ENCODE results near the gene OCLN. TPM values are rescaled to one million over a fixed set of nuclear protein-coding genes. Genes with fewer than 3 reads are reported as not detected.
"Not testable (repeated sequence)": the region's sequence is repeated elsewhere in the genome, so short reads cannot be mapped to it uniquely, and the experiment has no call there.

OCLN gene
- total RNA-seq, 2 experiments from 2014 or later = 5.5 to 6.8 TPM

DNA sequence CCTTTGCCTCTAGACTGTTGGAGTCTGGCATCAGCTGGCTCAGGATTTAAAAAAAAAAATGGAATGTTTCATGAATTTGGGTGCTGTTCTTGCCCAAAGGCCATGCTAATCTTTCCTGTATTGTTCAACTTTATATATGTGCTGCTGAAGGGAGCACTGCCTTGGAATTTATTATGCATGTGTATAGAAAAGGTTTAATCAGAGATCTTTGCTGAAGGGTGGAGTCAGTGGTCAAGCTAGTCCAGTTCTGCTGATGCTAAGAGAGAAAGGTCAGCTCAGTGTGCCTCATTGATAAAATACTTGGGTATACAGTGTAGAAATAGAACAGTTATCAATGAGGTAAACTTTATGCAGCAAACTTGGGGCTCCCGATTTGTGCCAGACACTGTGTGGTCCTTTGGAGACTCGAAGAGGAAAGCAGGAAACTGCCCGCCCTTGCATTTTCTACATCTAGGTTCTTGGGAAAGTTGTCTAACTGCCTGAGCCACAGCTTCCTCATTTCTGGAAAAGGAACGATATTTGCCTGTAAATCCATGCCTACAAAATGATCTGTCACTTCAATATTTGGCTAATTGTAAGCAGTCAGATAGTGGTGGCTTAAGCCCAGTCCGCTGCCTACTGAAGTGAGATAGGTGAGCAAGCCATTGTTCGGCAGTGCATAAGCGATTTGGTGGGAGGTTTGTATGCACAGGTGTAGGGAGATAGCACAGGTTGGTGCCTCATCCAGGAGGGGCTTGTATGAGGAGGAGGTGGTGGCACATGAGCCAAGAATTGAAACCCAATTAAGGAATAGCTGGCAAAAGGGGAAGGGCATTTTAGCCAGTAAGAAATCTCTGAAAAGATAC lies 38.2 kb downstream of the OCLN start:
- no peaks in the 10 kb centered on the region for H3K9me3 Mint-ChIP-seq
- H3K27me3 Mint-ChIP-seq = peaks cover 25% of the 10 kb centered on the region
- intact Hi-C loops (cut with DNase I, micrococcal nuclease) = no loop called here
- H3K36me3 Mint-ChIP-seq (ENCODE audit: low read depth) = no peaks in the 10 kb centered on the region
- Histone ChIP-seq H3K27ac (ENCODE audit: low read depth in 1 of 2, low read length in 2 of 2) (no peak overlapping the region), H3K36me3 (ENCODE audit: insufficient read depth, low read length) (no peaks in the 10 kb centered on the region), H3K4me1 (ENCODE audit: insufficient read depth, low read length) (no peaks in the 10 kb centered on the region), H3K4me3 (ENCODE audit: low read length) (no peak overlapping the region), H3K9me3 (ENCODE audit: control insufficient read depth in 1 of 2, insufficient read depth in 1 of 2, low read length in 2 of 2) (no peaks in the 10 kb centered on the region), H3K27me3 (ENCODE audit: control insufficient read depth in 1 of 2, insufficient read depth in 2 of 2, low read length in 2 of 2) (no peaks in the 10 kb centered on the region)
- ChIA-PET POLR2A (no interaction called here), CTCF (no interaction called here)
- H3K4me1 Mint-ChIP-seq (ENCODE audit: low read depth) = no peaks in the 10 kb centered on the region
- ATAC-seq (ENCODE audit: poor library complexity) = no peak
- no peak for DNase-seq
- TF ChIP-seq, protein P1, sequence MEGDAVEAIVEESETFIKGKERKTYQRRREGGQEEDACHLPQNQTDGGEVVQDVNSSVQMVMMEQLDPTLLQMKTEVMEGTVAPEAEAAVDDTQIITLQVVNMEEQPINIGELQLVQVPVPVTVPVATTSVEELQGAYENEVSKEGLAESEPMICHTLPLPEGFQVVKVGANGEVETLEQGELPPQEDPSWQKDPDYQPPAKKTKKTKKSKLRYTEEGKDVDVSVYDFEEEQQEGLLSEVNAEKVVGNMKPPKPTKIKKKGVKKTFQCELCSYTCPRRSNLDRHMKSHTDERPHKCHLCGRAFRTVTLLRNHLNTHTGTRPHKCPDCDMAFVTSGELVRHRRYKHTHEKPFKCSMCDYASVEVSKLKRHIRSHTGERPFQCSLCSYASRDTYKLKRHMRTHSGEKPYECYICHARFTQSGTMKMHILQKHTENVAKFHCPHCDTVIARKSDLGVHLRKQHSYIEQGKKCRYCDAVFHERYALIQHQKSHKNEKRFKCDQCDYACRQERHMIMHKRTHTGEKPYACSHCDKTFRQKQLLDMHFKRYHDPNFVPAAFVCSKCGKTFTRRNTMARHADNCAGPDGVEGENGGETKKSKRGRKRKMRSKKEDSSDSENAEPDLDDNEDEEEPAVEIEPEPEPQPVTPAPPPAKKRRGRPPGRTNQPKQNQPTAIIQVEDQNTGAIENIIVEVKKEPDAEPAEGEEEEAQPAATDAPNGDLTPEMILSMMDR (IDR thresholded peaks at IDR 0.05) = no peak
- no peak overlapping the region for H3K4me3 Mint-ChIP-seq
- no peak overlapping the region for H3K27ac Mint-ChIP-seq

DNA sequence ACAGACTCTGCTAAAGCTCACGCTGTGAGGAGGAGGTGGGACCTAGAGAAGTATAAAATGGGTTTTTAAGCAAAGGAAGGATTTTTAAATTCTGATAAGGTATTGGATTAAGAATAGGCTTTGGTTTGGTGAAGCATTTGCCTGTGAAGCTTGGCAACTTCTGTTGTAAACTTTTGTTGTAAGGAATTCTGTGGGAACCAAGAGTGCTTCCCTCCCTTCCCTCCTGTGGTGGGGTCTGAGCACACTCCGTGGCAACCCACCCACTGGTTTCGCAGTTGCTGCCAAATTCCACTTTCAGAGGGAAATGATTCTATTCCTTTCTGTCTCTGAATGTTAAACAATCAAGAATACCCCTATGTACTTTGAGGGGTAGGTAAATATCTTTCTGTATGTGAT lies 38.8 kb downstream of the OCLN start:
- no peaks in the 10 kb centered on the region for H3K4me1 ChIP-seq (ENCODE audit: insufficient read depth, low read length)
- ChIA-PET POLR2A (no interaction called here), CTCF (no interaction called here)
- H3K9me3 ChIP-seq (ENCODE audit: control insufficient read depth in 1 of 2, insufficient read depth in 1 of 2, low read length in 2 of 2) = no peaks in the 10 kb centered on the region
- TF ChIP-seq, protein P1 (IDR thresholded peaks at IDR 0.05) = no peak
- H3K9me3 Mint-ChIP-seq = no peaks in the 10 kb centered on the region
- H3K4me3 Mint-ChIP-seq = no peak overlapping the region
- no peaks in the 10 kb centered on the region for H3K27me3 ChIP-seq (ENCODE audit: control insufficient read depth in 1 of 2, insufficient read depth in 2 of 2, low read length in 2 of 2)
- no peak overlapping the region for H3K27ac ChIP-seq (ENCODE audit: low read depth in 1 of 2, low read length in 2 of 2)
- DNase-seq (no peak), ATAC-seq (ENCODE audit: poor library complexity) (no peak)
- intact Hi-C loops (cut with DNase I, micrococcal nuclease) = no loop called here
- no peaks in the 10 kb centered on the region for H3K36me3 ChIP-seq (ENCODE audit: insufficient read depth, low read length)
- H3K4me3 ChIP-seq (ENCODE audit: low read length) = no peak overlapping the region
- no peaks in the 10 kb centered on the region for H3K36me3 Mint-ChIP-seq (ENCODE audit: low read depth)
- no peaks in the 10 kb centered on the region for H3K4me1 Mint-ChIP-seq (ENCODE audit: low read depth)
- H3K27ac Mint-ChIP-seq = no peak overlapping the region
- peaks cover 25% of the 10 kb centered on the region for H3K27me3 Mint-ChIP-seq

DNA sequence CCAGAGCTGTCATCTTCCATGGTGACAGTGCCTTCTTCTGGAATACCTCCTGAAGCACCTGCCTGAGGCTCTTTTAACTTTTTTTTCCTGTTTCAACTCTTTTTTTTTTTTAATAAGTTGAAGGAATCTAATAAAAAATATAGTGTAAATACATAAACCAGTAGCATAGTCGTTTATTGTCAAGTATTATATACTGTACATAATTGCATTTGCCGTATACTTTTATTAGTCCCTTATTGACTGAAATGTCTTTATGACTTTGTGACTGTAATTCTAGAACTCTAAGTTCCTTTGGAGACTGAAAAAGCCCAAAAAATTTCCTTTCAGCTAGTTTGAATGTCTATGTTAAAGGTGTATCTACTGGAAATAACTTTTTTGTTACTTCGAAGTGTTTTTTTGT lies 45.3 kb downstream of the OCLN start:
- H3K36me3 ChIP-seq (ENCODE audit: insufficient read depth, low read length); intact Hi-C loops (cut with DNase I, micrococcal nuclease); POLR2A ChIA-PET; H3K9me3 ChIP-seq (ENCODE audit: control insufficient read depth in 1 of 2, insufficient read depth in 1 of 2, low read length in 2 of 2); H3K4me1 Mint-ChIP-seq (ENCODE audit: low read depth); ATAC-seq (ENCODE audit: poor library complexity); H3K27me3 Mint-ChIP-seq; H3K27ac Mint-ChIP-seq; H3K9me3 Mint-ChIP-seq; H3K36me3 Mint-ChIP-seq (ENCODE audit: low read depth); H3K4me3 Mint-ChIP-seq; H3K27me3 ChIP-seq (ENCODE audit: control insufficient read depth in 1 of 2, insufficient read depth in 2 of 2, low read length in 2 of 2); CTCF ChIA-PET; H3K4me1 ChIP-seq (ENCODE audit: insufficient read depth, low read length); DNase-seq; H3K27ac ChIP-seq (ENCODE audit: low read depth in 1 of 2, low read length in 2 of 2); H3K4me3 ChIP-seq (ENCODE audit: low read length): not testable (repeated sequence)

DNA sequence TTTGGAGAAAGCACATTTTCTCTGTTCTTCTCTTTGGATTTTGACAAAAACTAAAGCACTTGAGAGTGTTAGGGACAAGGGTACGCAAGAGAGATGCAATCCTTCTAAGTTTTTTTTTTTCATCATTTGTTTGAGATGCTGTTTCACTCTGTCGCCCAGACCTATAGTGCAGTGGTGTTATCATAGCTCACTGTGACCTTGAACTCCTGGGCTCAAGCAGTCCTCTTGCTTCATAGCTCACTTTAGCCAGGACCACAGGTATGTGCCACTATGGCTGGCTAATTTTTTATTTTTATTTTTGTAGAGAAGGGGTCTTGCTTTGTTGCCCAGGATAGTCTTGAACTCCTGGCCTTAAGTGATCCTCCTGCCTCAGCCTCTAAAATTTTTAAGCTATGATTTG lies 46.1 kb downstream of the OCLN start:
- CTCF ChIA-PET; POLR2A ChIA-PET; H3K4me1 ChIP-seq (ENCODE audit: insufficient read depth, low read length); H3K27ac Mint-ChIP-seq; H3K4me1 Mint-ChIP-seq (ENCODE audit: low read depth); ATAC-seq (ENCODE audit: poor library complexity); H3K27me3 ChIP-seq (ENCODE audit: control insufficient read depth in 1 of 2, insufficient read depth in 2 of 2, low read length in 2 of 2); H3K36me3 Mint-ChIP-seq (ENCODE audit: low read depth); H3K36me3 ChIP-seq (ENCODE audit: insufficient read depth, low read length); H3K4me3 Mint-ChIP-seq; H3K27me3 Mint-ChIP-seq; intact Hi-C loops (cut with DNase I, micrococcal nuclease); H3K9me3 Mint-ChIP-seq; H3K4me3 ChIP-seq (ENCODE audit: low read length); DNase-seq; H3K27ac ChIP-seq (ENCODE audit: low read depth in 1 of 2, low read length in 2 of 2); H3K9me3 ChIP-seq (ENCODE audit: control insufficient read depth in 1 of 2, insufficient read depth in 1 of 2, low read length in 2 of 2): not testable (repeated sequence)

DNA sequence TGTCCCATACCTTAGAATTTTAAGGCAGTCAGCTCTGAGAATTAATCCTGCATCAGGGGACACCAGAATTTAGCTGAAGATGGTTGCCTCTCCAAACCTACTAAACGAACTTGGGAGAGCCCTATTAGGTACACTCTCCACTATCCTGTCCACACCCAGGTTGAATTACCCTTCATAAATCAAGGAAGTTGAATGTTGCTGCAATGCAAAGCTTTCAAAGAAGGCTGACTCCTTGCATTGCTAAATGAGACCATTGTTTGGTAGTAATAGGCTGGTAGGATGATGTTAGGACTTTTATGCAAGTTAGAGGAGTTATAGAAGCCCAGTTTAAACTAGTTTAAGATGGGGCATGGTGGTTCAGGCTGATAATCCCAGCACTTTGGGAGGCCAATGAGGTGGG lies 48.8 kb downstream of the OCLN start:
- CTCF ChIA-PET; DNase-seq; H3K4me1 ChIP-seq (ENCODE audit: insufficient read depth, low read length); H3K36me3 ChIP-seq (ENCODE audit: insufficient read depth, low read length); H3K27me3 Mint-ChIP-seq; H3K9me3 ChIP-seq (ENCODE audit: control insufficient read depth in 1 of 2, insufficient read depth in 1 of 2, low read length in 2 of 2); intact Hi-C loops (cut with DNase I, micrococcal nuclease); H3K27ac ChIP-seq (ENCODE audit: low read depth in 1 of 2, low read length in 2 of 2); H3K4me3 ChIP-seq (ENCODE audit: low read length); H3K4me3 Mint-ChIP-seq; ATAC-seq (ENCODE audit: poor library complexity); POLR2A ChIA-PET; H3K9me3 Mint-ChIP-seq; H3K36me3 Mint-ChIP-seq (ENCODE audit: low read depth); H3K27me3 ChIP-seq (ENCODE audit: control insufficient read depth in 1 of 2, insufficient read depth in 2 of 2, low read length in 2 of 2); H3K4me1 Mint-ChIP-seq (ENCODE audit: low read depth); H3K27ac Mint-ChIP-seq: not testable (repeated sequence)

Measured in CD4-positive, alpha-beta T cell (primary cell).